KOPT-K1 (cell line): ENCODE measurements around the gene PAXX.

Experiments used
- H3K27ac ChIP-seq: fragments of 200-600 bp; sonication (generic); 2 replicates; pipeline ENCODE4 v1.5.1; 2016; ENCODE audit warnings: antibody characterized with exemption, mild to moderate bottlenecking, low read depth, low read length; ENCODE audit not compliant: poor library complexity, severe bottlenecking
- H3K36me3 ChIP-seq: fragments of 200-600 bp; sonication (generic); 2 replicates; pipeline ENCODE4 v1.5.1; 2017; ENCODE audit warnings: antibody characterized with exemption, mild to moderate bottlenecking, low read length, moderate library complexity; ENCODE audit not compliant: insufficient read depth
- H3K9me3 ChIP-seq: fragments of 200-600 bp; sonication (generic); 2 replicates; pipeline ENCODE4 v1.5.1; 2017; ENCODE audit warnings: antibody characterized with exemption, low read length, mild to moderate bottlenecking; ENCODE audit not compliant: insufficient read depth, poor library complexity, severe bottlenecking

Gene PAXX

DNA sequence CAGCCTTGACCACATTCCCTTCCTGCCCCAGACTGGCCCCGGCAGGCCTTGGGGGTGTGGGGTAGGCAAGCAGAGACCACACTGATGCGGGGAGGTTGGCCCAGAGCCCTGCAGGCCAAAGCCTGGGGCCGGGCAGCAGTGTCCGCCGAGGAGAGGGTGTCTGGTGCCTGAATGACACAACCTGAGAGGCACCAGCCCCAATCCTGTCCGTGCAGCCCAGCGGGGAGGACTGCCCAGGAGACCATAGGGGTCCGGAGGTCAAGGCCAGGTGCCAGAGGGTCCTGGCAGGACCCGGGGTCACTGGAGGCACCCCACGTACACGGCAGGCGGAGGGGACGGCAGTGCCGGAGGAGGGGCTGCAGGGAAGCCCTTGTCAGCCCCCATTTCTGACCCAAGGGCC is 20.5 kb upstream of the PAXX start:
- H3K27ac ChIP-seq: no peak overlapping the region
- no peaks in the 10 kb centered on the region for H3K9me3 ChIP-seq

DNA sequence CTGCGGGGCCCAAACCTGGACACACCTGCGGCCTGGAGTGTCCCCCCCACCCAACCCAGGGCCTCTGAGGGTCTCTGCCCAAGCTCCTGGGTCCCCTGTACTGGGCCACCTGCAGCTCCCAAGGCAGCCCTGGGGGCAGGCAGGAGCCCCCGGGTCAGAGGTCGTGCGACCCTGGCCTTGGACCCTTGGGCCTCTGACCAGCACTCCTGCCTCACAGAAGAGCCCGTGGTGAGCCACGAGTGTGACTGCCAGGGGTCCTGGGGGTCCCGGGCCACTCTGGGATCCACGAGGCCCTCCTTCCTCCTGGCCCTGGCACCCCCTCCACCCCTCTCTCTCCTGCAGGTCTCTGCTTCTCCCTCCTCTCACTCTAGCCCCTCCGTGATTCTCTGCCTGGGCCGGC is 19.9 kb upstream of the PAXX start:
- no peak overlapping the region for H3K27ac ChIP-seq

More for the DNA sequence above, 20.5 kb upstream of the PAXX start:
- no peaks in the 10 kb centered on the region for H3K36me3 ChIP-seq

GRCh38 chr9:136972743-136973142 is 19.5 kb upstream of the PAXX start:
- Histone ChIP-seq H3K9me3 (no peaks in the 10 kb centered on the region), H3K27ac (no peak overlapping the region), H3K36me3 (no peaks in the 10 kb centered on the region)

More for the DNA sequence above, 19.9 kb upstream of the PAXX start:
- H3K36me3 ChIP-seq: no peaks in the 10 kb centered on the region
- no peaks in the 10 kb centered on the region for H3K9me3 ChIP-seq

- Histone ChIP-seq H3K9me3 (no peaks in the 10 kb centered on the region), H3K27ac (no peak overlapping the region), H3K36me3 (no peaks in the 10 kb centered on the region)
These were observed 18.3 kb upstream of the PAXX start for GRCh38 chr9:136973618-136974617.

DNA sequence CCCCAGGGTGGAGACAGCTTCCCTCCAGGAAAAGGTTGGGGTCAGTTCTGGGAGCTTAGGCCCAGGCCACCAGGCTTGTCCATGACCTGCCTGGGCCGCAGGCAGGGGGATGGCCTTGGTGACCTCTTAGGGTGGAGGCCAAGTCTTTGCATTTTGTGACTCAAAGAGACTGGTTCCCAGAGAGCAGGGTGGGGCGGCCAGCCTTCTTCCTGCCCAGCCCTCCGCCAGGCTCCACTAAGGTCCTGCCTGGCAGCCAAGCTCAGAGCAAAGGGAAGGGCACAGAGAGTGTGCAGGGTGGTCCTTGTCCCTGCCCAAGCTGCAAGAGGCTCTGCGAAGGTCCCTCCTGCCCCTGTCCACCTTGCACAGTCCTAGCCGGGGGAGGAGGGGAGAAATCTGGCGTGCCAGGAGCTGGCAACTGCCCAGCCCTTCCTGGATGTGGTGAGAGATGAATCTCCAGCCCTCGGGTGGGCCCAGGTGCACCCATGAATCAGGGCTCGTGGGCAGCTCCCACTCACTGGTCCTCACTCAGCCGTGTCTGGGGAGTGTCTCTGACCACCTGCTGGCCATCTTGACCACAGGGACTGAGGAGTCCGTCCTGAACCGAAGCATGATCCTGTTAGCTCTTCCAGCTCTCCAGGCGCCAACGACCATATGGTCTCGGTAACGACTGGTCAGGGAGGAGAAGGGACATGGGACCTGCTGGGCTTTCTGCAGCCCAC is 17.2 kb upstream of the PAXX start:
- Histone ChIP-seq H3K9me3 (no peaks in the 10 kb centered on the region), H3K27ac (no peak overlapping the region), H3K36me3 (no peaks in the 10 kb centered on the region)

DNA sequence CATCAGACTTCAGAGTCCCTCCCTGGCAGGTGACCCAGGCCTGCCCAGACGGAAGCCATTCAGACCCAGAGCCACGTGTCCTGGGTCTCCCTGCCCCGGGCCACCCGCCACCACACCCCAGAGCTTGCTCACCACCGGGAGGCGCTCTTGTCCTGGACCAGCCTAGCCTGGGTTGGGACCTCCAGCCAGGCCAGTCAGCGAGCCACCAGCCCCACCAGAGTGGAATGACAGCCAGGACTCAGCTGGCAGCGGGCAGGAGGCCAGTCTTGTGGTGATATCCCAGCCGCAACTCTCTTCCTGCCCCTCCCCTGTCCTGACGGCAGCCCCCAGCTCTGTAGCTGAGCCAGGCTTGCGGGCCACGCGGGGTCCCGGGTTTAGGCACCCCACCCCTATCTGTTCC is 16.6 kb upstream of the PAXX start:
- no peaks in the 10 kb centered on the region for H3K9me3 ChIP-seq
- no peaks in the 10 kb centered on the region for H3K36me3 ChIP-seq
- H3K27ac ChIP-seq: no peak overlapping the region

GRCh38 chr9:136977223-136977622 is 15.0 kb upstream of the PAXX start, which contains the start of gene PTGDS:
Gene PTGDS (plus strand): TSS chr9:136977504. CDS start chr9:136977579, 75 bp downstream.
- H3K27ac ChIP-seq: no peak within 1 kb of the TSS
- no peaks in the 10 kb centered on the region for H3K36me3 ChIP-seq
- H3K9me3 ChIP-seq: no peaks in the 10 kb centered on the region

DNA sequence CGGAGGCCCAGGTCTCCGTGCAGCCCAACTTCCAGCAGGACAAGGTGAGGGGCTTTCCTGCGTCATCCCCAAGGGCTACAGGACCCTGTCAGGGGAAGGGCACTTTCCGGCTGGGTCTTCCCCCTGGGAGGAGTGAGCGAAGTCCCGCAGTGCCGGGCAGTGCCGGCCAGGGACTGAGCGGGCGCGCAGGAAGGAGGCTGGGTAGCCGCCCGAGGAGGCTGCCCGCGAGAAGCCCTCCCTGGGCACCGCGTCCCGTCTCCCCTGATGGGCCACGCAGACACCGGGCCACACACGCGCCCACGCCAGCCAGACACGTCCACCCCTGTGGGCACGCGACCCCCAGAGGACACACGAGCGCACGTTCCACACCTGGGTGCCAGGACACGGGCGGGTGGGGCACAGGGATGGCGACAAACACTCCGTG is 14.6 kb upstream of the PAXX start:
- Histone ChIP-seq H3K27ac (no peak overlapping the region), H3K36me3 (no peaks in the 10 kb centered on the region), H3K9me3 (no peaks in the 10 kb centered on the region)

- Histone ChIP-seq H3K27ac (no peak overlapping the region), H3K9me3 (no peaks in the 10 kb centered on the region), H3K36me3 (no peaks in the 10 kb centered on the region)
These were observed 14.0 kb upstream of the PAXX start for GRCh38 chr9:136978073-136978864.

DNA sequence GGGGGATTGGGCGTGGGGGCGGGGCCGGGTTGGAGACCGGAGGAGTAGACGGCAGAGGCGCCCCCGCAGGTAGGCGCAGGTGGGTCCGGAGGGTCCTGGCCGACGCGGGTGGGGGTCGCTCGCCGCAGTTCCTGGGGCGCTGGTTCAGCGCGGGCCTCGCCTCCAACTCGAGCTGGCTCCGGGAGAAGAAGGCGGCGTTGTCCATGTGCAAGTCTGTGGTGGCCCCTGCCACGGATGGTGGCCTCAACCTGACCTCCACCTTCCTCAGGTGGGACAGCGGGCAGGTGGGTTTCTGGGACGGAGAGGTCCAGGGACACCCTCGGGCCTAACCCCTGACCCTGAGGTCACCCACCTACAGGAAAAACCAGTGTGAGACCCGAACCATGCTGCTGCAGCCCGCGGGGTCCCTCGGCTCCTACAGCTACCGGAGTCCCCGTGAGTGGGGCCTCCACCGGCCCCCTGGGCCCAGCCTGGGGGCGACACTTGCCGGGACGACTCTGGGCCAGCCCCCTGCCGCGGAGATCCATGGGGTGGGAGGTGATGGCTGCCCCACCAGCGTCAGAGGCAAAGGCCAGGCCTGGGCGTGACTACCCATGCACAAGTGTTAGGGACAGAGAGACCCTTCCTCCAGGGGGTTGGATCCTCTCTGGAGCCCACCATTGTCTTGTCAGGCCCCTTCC is 13.2 kb upstream of the PAXX start:
- H3K27ac ChIP-seq: no peak overlapping the region
- H3K9me3 ChIP-seq: no peaks in the 10 kb centered on the region
- H3K36me3 ChIP-seq: no peaks in the 10 kb centered on the region

DNA sequence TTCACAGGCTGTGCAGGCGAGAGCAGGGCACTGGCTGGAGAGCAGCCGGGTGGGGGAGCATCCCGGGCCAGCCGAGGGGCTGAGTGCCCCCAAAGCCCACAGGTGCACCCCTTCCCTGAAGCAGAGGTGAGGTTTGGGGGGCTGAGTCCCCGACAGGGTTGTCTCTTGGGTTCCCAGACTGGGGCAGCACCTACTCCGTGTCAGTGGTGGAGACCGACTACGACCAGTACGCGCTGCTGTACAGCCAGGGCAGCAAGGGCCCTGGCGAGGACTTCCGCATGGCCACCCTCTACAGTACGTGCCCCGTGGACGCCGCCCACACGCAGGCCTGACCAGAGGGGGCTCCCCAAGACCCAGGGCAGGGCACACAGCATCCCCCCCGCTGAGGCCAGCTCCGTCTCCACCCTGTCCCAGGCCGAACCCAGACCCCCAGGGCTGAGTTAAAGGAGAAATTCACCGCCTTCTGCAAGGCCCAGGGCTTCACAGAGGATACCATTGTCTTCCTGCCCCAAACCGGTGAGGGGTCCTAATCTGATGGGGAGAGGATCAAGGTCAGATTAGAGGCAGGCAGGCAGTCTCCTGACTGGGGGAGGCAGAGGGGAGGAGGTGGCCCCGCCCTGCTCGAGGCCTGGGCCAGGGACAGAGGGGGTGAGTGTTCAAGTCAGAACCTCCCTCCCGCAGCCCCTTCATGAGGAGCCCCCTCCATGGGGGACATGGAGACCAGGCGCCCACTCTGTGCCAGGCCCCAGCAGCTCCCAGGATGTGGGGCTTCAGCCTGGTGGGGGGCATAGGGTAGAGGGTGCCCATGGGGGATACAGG is 12.2 kb upstream of the PAXX start:
- Histone ChIP-seq H3K9me3 (no peaks in the 10 kb centered on the region), H3K36me3 (no peaks in the 10 kb centered on the region), H3K27ac (no peak overlapping the region)

- Histone ChIP-seq H3K9me3 (no peaks in the 10 kb centered on the region), H3K36me3 (no peaks in the 10 kb centered on the region), H3K27ac (no peak overlapping the region)
These were observed 11.3 kb upstream of the PAXX start for GRCh38 chr9:136980669-136981478.

DNA sequence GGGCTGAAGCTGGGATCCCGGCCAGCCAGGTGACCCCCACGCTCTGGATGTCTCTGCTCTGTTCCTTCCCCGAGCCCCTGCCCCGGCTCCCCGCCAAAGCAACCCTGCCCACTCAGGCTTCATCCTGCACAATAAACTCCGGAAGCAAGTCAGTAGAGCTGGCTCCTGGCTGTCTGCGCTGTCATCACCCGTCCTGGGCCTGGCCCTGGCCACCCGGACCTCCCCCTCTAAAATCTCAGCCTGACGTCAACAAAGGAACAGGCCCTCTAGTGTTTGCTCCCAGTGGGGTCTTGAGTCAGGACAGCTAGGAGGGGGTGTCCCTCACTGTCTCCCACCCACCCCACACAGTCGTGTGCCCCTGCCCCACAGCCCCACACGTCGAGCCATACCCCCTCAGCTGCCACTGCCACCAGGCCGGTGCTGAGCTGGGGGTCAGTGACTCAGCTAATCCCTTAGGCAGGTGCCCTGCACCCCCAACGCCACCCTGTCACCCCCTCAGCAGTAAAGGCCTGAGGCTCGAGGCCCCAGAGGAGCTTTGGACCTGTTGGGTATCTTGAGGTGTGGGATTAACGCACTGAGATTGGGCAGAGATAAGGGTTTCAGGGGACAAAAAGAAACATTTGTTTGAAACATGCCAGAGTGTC is 10.5 kb upstream of the PAXX start:
- H3K9me3 ChIP-seq: no peaks in the 10 kb centered on the region
- H3K36me3 ChIP-seq: no peaks in the 10 kb centered on the region
- H3K27ac ChIP-seq: no peak overlapping the region
